MG63 (cell line): ENCODE data around the gene KRT4. TPM values are rescaled to one million over a fixed set of nuclear protein-coding genes. Genes with fewer than 3 reads are reported as not detected.

Source experiments
- DNase-seq: peaks from one replicate; pipeline ENCODE4 v3.0.0-alpha.2; 2020
- H3K27me3 ChIP-seq: fragments of 250-450 bp; sonication (Bioruptor Pico); 2 replicates; pipeline ENCODE4 v1.5.1; 2020; ENCODE audit warnings: mild to moderate bottlenecking, moderate library complexity
- H3K36me3 ChIP-seq: fragments of 250-450 bp; sonication (Bioruptor Pico); 2 replicates; pipeline ENCODE4 v1.5.1; 2020; ENCODE audit warnings: mild to moderate bottlenecking, moderate library complexity
- H3K4me3 ChIP-seq: fragments of 250-450 bp; sonication (Bioruptor Pico); 2 replicates; pipeline ENCODE4 v1.5.1; 2020; ENCODE audit warnings: mild to moderate bottlenecking, moderate library complexity
- H3K9me3 ChIP-seq: fragments of 250-450 bp; sonication (Bioruptor Pico); 2 replicates; pipeline ENCODE4 v1.5.1; 2020; ENCODE audit warnings: mild to moderate bottlenecking, moderate library complexity
- total RNA-seq: library from RNA; depleted of rRNA; stranded (reverse); fragments of >200 nt; shearing (Covaris generic); gene quantifications from 2 replicates; pipeline ENCODE4 v1.2.3, GENCODE V29; 2014; ENCODE audit warnings: low replicate concordance

Gene KRT4
- total RNA-seq, 1 experiment from 2014 or later, result not detected

DNA sequence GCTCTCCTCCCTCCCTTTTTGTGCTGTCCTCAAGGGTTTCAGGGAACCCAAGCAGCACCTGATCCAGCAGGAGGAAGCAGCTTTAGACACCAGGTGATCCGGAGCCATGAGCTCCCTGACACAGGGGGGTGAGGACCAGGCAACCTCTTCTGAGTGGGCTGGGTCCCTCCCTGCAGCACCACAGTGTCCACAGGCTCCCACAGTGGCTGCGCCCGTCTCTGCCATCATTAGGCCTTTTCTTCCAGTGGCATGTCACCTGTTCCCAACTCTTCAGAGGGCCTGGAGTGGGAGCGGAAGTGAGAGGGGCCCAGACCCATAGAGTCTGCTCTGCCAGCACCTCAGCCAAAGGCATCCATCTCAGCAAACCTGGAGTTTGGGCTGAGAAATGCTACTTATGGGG, 36.4 kb downstream of the KRT4 start:
- DNase-seq, result no peak
- Histone ChIP-seq H3K36me3 (no peaks in the 10 kb centered on the region), H3K9me3 (no peaks in the 10 kb centered on the region), H3K27me3 (0 out of 2 replicates have a peak, but pooled peaks cover 4% of the 10 kb centered on the region), H3K4me3 (no peak overlapping the region)

DNA sequence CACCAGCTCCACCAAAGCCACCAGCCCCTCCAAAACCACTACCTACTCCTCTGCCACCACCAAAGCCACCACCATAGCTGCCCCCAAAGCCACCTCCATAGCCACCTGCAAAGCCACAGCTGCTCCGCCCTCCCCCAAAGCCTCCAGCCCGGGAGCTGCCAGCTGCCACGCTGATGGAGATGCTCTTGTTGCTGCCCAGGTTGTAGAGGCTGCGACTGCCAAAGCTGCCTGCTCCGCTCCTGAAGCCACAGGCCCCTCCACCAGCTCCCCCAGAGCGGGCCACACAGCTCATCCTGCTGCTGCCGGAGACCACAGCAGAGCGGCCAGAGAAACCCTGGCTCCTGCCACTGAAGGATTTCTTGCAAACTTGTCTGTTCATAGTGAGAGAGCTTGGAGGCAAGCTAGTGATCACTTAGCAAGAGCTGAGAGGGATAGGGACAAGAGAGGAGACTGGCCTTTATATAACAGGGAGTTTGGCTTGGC, 37.0 kb downstream of the KRT4 start, which contains the start of gene KRT76:
TSS of gene KRT76 (minus strand) at position 433 of the 483 bp plus-strand sequence. CDS start at position 379, 54 bp downstream.
- DNase-seq, result no peak
- 0 out of 2 replicates have a peak, but pooled peaks cover 4% of the 10 kb centered on the region for H3K27me3 ChIP-seq
- H3K36me3 ChIP-seq, result no peaks in the 10 kb centered on the region
- H3K4me3 ChIP-seq, result no peak within 1 kb of the TSS
- no peaks in the 10 kb centered on the region for H3K9me3 ChIP-seq

DNA sequence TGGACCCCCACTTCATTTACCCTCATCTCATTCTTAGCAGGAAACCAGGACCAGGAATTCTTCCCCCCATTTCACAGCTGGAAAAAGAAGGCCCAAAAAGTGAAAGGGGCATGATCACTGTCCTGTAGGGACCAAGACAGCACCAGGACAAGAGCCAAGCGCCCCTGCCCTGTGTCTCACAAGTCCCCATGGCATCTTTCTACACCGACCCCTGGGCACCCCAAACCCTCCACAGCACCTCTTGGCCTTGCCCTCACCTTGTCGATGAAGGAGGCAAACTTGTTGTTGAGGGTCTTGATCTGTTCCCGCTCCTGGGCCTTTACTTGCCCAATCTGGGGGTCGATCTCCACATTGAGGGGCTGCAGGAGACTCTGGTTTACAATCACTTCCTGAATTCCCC, 37.5 kb downstream of the KRT4 start:
- no peak for DNase-seq
- Histone ChIP-seq H3K9me3 (no peaks in the 10 kb centered on the region), H3K27me3 (0 out of 2 replicates have a peak, but pooled peaks cover 4% of the 10 kb centered on the region), H3K36me3 (no peaks in the 10 kb centered on the region), H3K4me3 (no peak overlapping the region)

GRCh38 chr12:52774629-52775250, 39.2 kb downstream of the KRT4 start:
- no peak for DNase-seq

DNA sequence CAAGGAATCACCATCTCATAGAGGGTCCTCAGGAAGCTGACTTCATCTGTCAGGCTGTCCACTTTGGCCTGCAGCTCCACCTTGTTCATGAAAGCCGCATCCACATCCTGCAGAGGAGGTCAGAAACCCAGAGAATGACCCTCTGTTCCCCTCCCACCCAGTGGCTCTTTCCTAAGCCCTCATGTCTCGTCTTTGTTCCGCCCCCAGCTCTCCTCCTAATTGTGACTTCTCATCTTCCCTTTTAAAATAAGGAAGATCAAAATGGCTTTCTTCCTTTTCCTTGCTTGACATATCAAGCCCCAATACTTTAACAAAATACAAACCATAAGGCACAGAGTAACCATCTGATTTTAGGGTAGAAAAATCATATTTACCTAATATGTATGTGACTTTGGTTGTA, 41.1 kb downstream of the KRT4 start:
- no peak overlapping the region for H3K4me3 ChIP-seq
- H3K9me3 ChIP-seq, result no peaks in the 10 kb centered on the region
- 0 out of 2 replicates have a peak, but pooled peaks cover 4% of the 10 kb centered on the region for H3K27me3 ChIP-seq
- no peak for DNase-seq
- no peaks in the 10 kb centered on the region for H3K36me3 ChIP-seq

More at GRCh38 chr12:52774629-52775250, 39.2 kb downstream of the KRT4 start:
- H3K9me3 ChIP-seq, result no peaks in the 10 kb centered on the region
- no peak overlapping the region for H3K4me3 ChIP-seq
- H3K27me3 ChIP-seq, result 0 out of 2 replicates have a peak, but pooled peaks cover 6% of the 10 kb centered on the region
- H3K36me3 ChIP-seq, result no peaks in the 10 kb centered on the region

GRCh38 chr12:52772188-52772587, 41.7 kb downstream of the KRT4 start:
- DNase-seq, result no peak
- Histone ChIP-seq H3K27me3 (0 out of 2 replicates have a peak, but pooled peaks cover 4% of the 10 kb centered on the region), H3K36me3 (no peaks in the 10 kb centered on the region), H3K4me3 (no peak overlapping the region), H3K9me3 (no peaks in the 10 kb centered on the region)

GRCh38 chr12:52771505-52771904, 42.4 kb downstream of the KRT4 start:
- no peak for DNase-seq
- no peaks in the 10 kb centered on the region for H3K36me3 ChIP-seq
- H3K27me3 ChIP-seq, result 0 out of 2 replicates have a peak, but pooled peaks cover 4% of the 10 kb centered on the region
- no peaks in the 10 kb centered on the region for H3K9me3 ChIP-seq
- H3K4me3 ChIP-seq, result no peak overlapping the region

- 0 out of 2 replicates have a peak, but pooled peaks cover 4% of the 10 kb centered on the region for H3K27me3 ChIP-seq
- H3K36me3 ChIP-seq, result no peaks in the 10 kb centered on the region
- H3K9me3 ChIP-seq, result no peaks in the 10 kb centered on the region
- no peak for DNase-seq
- no peak overlapping the region for H3K4me3 ChIP-seq
These were observed 42.8 kb downstream of the KRT4 start for GRCh38 chr12:52771088-52771487.

DNA sequence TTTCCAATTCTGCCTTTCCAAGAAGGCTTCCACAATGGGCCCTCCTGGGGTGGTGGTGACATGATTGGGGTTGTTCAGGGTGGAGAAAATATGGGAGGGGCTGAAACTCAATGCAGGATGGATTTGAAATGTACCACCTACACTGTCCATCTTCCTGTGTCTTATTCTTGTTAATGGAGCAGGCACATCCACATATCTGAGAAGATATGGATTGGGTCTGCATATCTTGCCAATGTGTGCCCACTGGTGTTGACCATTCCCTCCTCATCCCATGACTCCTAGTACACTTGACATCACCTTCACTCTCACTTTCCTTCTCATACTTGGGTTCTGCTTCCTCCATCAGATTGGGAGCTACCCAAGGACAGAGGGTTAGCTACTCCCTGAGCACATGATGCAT, 44.0 kb downstream of the KRT4 start:
- H3K27me3 ChIP-seq, result 0 out of 2 replicates have a peak, but pooled peaks cover 4% of the 10 kb centered on the region

DNA sequence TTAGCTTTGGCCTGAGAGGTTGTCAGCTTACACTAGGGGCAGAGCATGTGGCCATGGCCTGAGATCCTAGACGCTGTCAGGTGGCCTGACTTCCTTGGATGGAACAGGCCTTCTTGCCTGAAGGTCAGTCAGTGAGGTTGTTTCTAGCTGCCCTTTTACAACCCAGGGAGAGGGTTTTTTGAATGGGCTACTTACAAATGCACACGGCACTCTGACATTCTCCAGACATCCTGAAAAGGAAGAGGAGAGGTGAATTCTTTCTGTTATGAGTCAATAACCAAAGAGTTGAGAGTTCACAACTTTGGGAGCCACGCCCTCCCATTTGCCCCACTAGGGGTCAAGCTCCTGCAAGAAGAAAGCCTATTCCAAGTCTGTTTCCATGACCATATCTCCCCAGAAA, 44.6 kb downstream of the KRT4 start:
- Histone ChIP-seq H3K4me3 (no peak overlapping the region), H3K27me3 (0 out of 2 replicates have a peak, but pooled peaks cover 4% of the 10 kb centered on the region), H3K36me3 (no peaks in the 10 kb centered on the region), H3K9me3 (no peaks in the 10 kb centered on the region)
- DNase-seq, result no peak

More for the DNA sequence above, 44.0 kb downstream of the KRT4 start:
- Histone ChIP-seq H3K36me3 (no peaks in the 10 kb centered on the region), H3K4me3 (no peak overlapping the region), H3K9me3 (no peaks in the 10 kb centered on the region)
- DNase-seq, result no peak

- H3K27me3 ChIP-seq, result 0 out of 2 replicates have a peak, but pooled peaks cover 6% of the 10 kb centered on the region
- DNase-seq, result no peak
- no peak overlapping the region for H3K4me3 ChIP-seq
- no peaks in the 10 kb centered on the region for H3K36me3 ChIP-seq
- H3K9me3 ChIP-seq, result no peaks in the 10 kb centered on the region
These were observed 45.3 kb downstream of the KRT4 start for GRCh38 chr12:52768479-52769200.

DNA sequence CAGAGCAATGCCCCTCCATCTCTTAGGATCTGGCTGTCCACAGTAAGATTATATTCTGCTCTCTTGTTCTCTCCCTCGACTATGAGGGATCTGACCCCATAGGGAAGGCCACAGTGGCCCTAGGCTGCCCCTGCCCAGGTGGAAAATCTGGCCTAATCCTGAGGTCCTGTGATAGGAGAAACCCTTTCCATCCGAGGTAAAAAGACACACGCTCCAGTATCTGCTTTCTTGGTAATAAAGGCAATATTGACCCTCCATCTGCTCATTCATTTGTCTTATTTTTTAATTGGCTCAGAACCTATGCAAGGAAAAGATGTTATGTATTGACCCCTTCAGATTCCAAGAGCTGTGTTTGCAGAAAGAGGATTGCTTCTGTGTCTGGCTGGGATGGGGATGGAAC, 46.5 kb downstream of the KRT4 start:
- Histone ChIP-seq H3K27me3 (0 out of 2 replicates have a peak, but pooled peaks cover 4% of the 10 kb centered on the region), H3K9me3 (no peaks in the 10 kb centered on the region), H3K36me3 (no peaks in the 10 kb centered on the region), H3K4me3 (no peak overlapping the region)
- no peak for DNase-seq

- Histone ChIP-seq H3K27me3 (0 out of 2 replicates have a peak, but pooled peaks cover 4% of the 10 kb centered on the region), H3K36me3 (no peaks in the 10 kb centered on the region), H3K9me3 (no peaks in the 10 kb centered on the region), H3K4me3 (no peak overlapping the region)
- DNase-seq, result no peak
These were observed 46.9 kb downstream of the KRT4 start for GRCh38 chr12:52767020-52767379.

- Histone ChIP-seq H3K27me3 (0 out of 2 replicates have a peak, but pooled peaks cover 4% of the 10 kb centered on the region), H3K4me3 (no peak overlapping the region), H3K9me3 (no peaks in the 10 kb centered on the region), H3K36me3 (no peaks in the 10 kb centered on the region)
- no peak for DNase-seq
These were observed 47.4 kb downstream of the KRT4 start for GRCh38 chr12:52766351-52767019.

- H3K36me3 ChIP-seq, result no peaks in the 10 kb centered on the region
- DNase-seq, result no peak
- H3K9me3 ChIP-seq, result peaks cover 1% of the 10 kb centered on the region; the same call in 1 of the 2 replicates
- 0 out of 2 replicates have a peak, but pooled peaks cover 3% of the 10 kb centered on the region for H3K27me3 ChIP-seq
- no peak overlapping the region for H3K4me3 ChIP-seq
These were observed 48.2 kb downstream of the KRT4 start for GRCh38 chr12:52765702-52766101.

DNA sequence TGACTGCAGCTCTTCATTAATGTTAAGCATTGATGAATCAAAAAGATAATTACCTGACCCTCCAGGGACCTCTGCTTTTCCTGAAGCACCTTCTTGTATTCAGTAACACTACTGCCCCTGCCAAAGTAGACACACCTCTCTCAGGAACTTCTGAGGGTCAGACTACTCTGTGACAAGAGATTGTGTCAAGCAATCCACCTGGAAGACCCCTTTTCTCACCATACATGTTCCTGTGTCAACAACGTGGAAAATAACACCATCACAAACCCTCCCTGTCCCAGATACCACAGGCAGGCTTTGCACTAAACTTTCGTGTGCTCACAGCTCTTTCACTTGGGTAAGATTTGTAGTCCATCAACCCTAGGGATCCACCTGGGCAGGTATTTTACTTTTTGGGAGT, 49.9 kb downstream of the KRT4 start:
- DNase-seq, result no peak
- peaks cover 3% of the 10 kb centered on the region; the same call in 1 of the 2 replicates for H3K27me3 ChIP-seq
- H3K36me3 ChIP-seq, result no peaks in the 10 kb centered on the region
- H3K4me3 ChIP-seq, result no peak overlapping the region
- peaks cover 2% of the 10 kb centered on the region; the same call in 1 of the 2 replicates for H3K9me3 ChIP-seq
